Measurements from ENCODE around the gene NR2C1.
"Not testable (repeated sequence)": the region's sequence is repeated elsewhere in the genome, so short reads cannot be mapped to it uniquely, and the experiment has no call there.

The NR2C1 gene

GRCh38 chr12:95072900-95073697, at the start of gene NR2C1:
Gene NR2C1, minus strand, starts transcription at chr12:95073618. Its CDS starts 6,234 bp downstream, at chr12:95067384.
- DNase-seq = peak; percentile 60

DNA sequence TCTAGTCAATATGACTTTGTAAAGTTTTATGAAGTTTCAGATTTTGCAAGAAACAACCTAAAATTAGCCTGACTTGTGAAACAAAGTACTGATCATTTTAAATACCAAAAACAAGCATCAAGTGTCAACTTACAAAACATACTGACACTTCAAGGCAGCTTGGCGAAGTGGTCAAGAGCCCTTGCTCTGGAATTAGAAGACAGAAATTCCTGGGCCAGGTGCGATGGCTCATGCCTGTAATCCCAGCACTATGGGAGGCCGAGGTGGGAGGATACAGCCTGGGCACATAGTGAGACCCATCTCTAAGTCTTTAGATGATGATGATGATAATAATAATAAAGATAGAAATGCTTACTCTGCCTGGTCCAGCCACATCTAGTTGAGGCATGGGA, 45.4 kb upstream of the NR2C1 start:
- no peak for DNase-seq

- no peak for DNase-seq
Observed at GRCh38 chr12:95118138-95118787, 44.8 kb upstream of the NR2C1 start.

- no peak for DNase-seq
Observed at GRCh38 chr12:95117178-95117599, 43.8 kb upstream of the NR2C1 start.

DNA sequence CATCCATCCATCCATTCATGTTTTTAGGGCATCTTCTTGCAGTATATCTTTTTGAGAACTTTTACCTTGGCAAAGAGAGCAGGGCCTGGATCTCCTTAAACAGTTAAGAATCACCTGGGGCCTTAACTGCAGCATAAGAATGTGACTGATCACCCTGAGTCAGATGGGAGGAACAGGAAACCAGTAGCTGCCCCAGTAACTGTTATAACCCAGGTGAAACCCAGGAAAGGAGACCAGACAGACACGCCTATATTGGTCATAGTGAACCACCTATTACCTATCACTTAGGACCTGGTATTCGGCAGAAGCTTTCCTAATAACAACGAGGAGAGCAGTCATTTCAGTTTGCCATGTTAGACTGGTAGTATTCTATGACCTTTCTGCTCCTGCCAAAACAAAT, 43.4 kb upstream of the NR2C1 start:
- DNase-seq = no peak

DNA sequence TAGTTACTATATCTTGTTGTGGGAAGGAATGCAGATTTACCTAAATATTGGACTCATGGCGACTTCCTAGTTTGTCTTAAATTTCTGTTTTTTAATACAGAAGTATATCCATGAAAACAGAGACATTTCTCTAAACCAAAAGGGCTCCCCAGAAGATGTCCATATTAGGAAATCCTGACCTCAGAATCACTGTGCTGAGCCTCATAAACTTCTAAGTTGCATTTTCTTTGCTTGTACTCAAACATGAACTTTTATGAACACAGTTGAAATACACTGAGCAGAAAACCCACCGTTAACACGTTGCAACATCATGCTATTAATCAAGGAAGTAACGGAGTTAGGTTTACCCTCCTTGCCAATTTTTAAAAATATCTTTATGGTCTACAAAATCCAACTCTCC, 42.9 kb upstream of the NR2C1 start:
- no peak for DNase-seq

DNA sequence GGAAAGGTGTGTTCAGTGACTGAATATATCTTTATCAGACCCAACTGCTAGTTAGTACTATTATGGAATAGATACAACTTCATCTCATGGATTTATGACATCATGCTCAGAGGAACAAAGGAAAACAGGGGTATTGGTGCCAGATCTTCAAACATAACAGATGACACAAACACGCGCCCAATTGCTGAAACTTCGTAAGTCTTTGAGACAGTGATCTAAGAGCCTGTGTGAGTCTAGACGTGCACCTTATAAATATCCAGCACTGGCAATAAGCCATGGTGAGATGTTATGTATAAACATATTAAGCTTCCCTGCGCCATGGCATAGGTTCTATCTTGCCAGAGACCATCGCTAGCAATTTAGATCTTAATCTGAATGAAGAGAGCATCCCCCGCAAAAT, 42.2 kb upstream of the NR2C1 start:
- DNase-seq = no peak

GRCh38 chr12:95114766-95115405, 41.5 kb upstream of the NR2C1 start:
- DNase-seq = no peak

- DNase-seq = no peak
Observed at GRCh38 chr12:95107362-95107761, 33.9 kb upstream of the NR2C1 start.

- no peak for DNase-seq
Observed at GRCh38 chr12:95105540-95105939, 32.1 kb upstream of the NR2C1 start.

- DNase-seq = no peak
Observed at GRCh38 chr12:95104919-95105452, 31.6 kb upstream of the NR2C1 start.

- DNase-seq = no peak
Observed at GRCh38 chr12:95102916-95103671, 29.7 kb upstream of the NR2C1 start.

DNA sequence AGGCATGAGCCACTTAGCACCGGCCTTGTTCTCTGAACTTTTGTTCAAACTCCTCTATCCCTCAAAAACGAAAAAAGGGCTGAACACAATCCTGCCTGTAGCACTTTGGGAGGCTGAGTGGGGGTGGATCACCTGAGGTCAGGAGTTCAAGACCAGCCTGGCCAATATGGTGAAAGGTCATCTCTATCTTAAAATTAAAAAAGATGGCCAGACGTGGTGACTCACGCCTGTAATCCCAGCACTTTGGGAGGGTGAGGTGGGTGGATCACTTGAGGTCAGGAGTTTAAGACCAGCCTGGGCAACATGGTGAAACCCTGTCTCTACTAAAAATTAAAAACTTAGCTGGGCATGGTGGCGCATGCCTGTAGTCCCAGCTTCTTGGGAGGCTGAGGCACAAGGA, 28.5 kb upstream of the NR2C1 start:
- DNase-seq = not testable (repeated sequence)

DNA sequence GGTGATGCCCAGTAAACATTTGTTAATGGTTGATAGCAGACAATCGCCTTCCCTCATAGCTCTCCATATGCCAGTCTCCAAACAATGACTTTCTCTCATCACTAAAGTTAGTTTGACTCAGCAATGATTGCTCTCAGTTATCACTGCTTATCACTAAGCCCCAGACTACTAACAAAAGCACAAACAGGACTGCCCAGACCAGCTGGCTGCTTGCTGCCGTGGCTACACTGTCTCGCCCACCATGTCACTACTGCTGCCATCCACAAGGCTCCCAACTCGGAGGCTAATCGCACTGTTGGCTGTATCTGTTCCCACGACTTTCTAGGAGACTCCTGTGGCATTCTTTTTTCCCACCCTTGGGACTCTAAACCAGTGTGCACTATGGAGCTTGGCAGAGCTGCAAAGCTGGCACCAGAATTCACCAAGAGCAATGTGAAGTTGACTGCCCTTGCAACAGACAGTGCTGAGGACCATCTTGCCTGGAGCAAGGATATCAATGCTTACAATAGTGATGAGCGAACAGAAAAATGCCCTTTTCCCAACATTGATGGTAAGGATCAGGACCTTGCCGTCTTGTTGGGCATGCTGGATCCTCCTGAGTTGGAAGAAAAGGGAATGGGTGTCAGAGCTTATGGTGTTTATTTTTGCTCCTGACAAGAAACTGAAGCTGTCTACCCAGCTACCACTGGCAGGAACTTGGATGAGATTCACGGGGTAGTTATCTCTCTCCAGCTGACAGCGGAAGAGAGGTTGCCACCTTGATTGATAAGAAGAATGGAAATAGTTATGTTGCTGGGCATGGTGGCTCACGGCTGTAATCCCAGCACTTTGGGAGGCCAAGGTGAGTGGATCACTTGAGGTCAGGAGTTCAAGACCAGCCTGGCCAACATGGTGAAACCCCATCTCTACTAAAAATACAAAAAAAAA, 27.1 kb upstream of the NR2C1 start:
- DNase-seq = no peak

GRCh38 chr12:95099270-95099790, 25.9 kb upstream of the NR2C1 start:
- DNase-seq = no peak

DNA sequence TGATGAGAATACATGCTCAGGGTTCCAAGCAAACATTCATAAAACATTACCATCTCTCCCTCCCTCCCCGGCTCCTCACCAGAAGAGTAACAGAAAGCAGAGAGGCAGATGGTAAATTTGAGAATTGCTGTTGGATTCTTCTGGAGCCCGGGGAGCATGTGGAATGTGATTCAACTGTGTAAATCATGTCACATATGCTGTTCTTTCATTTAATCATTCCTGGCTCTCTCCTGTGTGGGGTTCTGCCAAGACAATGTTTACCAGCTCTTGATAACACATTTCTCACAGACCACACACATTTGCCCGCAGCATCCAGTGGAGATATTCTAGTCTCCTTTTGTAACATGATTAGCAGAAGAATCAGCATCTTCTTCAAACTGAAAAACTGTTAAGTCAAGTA, 23.4 kb upstream of the NR2C1 start:
- no peak for DNase-seq

DNA sequence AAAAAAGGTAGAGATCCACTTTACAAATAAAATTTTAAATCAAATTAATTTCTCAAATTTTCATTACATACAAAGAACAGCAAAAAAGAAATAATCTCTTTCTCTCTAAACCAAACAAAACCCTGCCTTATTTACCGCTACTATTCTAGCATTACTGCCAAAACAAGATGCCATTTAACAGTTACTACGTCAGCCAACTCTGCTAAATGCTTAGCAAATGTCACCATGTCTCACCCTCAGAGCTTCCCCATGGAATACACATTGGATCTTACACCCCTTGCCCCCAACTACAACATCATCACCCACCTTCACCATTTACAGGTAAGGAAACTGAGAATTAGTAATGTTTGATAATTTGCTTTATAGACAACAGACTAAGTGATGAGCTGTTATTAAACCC, 23.0 kb upstream of the NR2C1 start:
- no peak for DNase-seq

DNA sequence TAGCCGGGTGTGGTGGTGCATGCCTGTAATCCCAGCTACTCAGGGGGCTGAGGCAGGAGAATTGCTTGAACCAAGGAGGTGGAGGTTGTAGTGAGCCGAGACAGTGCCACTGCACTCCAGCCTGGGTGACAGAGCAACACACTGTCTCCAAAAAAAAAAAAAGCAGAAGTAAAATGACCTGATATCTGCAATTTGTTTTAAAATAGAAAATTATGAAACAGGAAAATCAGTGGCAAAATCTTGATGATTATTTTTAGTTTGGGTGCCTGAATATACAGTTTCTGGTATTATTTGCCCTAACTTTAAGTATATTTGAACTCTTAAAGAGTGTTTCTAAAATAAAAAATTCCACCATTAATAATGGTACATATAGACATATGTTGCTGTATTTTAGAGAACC, 22.4 kb upstream of the NR2C1 start:
- not testable (repeated sequence) for DNase-seq

DNA sequence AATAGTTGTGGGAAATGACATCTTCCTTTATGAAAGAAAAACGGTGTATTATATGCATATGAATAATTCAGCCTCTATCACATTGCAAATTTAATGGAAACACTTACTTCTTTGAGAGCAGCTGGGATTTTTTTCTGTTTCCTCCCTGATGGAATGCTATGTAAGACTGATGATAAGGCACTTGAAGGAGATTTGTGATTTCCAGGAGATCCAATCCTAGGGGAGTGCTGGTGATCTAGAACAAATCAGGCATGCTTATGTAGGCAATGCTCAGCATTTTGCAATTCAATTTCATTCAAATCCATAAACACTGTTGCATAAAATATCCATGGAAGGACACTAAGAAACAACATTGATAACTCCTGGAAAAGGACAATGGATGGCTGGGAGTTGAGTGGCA, 16.0 kb upstream of the NR2C1 start:
- no peak for DNase-seq

DNA sequence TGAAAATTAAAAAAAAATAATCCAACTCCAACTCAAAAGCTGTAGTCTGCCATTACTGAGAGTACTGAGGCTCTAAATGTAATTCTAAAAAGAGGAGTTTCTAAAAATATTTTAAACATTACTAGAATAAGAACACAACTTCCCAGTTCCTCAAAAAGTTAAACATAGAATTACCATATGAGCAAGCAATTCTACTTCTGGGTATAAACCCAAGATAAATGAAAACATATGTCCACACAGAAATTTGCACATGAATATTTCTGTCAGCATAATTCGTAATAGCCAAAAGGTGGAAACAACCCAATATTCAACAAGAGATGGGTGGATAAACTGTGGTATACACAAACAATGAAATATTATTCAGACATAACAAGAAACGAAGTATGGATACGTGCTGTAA, 15.0 kb upstream of the NR2C1 start:
- DNase-seq = no peak

DNA sequence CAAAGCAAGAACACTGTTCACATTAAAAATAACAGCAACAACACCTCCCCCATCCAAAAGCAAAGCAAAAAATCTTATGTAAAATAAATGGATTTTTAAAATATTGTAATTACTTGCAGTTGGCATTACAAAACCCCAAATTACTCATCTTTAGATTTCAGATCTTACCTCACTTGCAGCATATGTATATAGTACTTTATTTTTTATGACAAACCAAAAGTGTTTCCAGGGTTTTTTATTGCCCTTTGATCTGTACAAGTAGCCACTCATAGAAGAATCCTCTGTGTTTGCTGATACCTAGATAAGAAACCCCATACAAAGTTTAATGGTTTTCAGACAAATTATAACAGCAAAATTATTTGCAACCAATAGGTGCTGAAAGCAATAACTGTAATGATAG, 12.2 kb upstream of the NR2C1 start:
- DNase-seq = no peak

DNA sequence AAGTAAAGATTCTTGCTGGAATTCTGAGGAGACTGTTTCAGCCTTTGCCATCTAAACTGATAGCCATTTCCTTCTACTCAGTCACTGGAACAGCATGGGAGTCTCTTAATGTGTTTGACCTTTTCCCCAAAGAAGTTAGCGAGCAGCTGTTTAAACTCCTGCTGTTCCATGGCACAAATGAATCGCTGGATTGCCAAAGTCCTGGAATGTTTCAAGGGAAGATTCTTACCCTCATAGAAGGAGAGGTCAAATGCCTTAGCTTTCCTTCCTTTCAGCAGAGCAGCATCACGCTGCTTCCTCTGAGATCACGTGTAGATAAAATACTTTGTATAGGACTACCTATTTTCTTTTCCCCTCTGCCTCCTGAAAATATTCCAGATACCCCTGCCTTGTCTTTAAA, 10.5 kb upstream of the NR2C1 start:
- no peak for DNase-seq
